ENCODE data around the gene FIG4. TPM values are rescaled to one million over a fixed set of nuclear protein-coding genes. Genes with fewer than 3 reads are reported as not detected.

Gene FIG4
- total and polyA plus RNA-seq, 2 of the 13 experiments (the other 11 are each of a cell fraction or from before 2014, with no cell fraction given), result 5.5 to 7.9 TPM

GRCh38 chr6:109690373-109690736, 741 bp upstream of the FIG4 start:
- CTCF ChIA-PET (ENCODE audit: low intra/inter-chr PET ratio, low total read pairs), result no interaction called here
- intact Hi-C loops (cut with micrococcal nuclease; ENCODE audit: unreplicated experiment), result no loop called here
- ATAC-seq (peak; percentile 77), DNase-seq (ENCODE audit: low spot score) (peak; percentile 15), FAIRE-seq (no peak)
- H2AFZ ChIP-seq (ENCODE audit: low read length), result peak overlapping the region; percentile 93
- H3K36me3 ChIP-seq (replicated peaks in 1 of 2; ENCODE audit: control insufficient read depth in 1 of 2, insufficient read depth in 2 of 2, low read length in 2 of 2), result no peaks in the 10 kb centered on the region
- H3K4me2 ChIP-seq (ENCODE audit: low read depth, low read length), result peak overlapping the region; percentile 84
- under 1% methylated on average over 15 of the region's 24 CpGs for WGBS (ENCODE audit: low lambda C conversion rate)
- H3K4me1 ChIP-seq (ENCODE audit: insufficient read depth, low read length), result peaks cover 21% of the 10 kb centered on the region
- H3K27ac ChIP-seq (ENCODE audit: extremely low read length, insufficient read depth, low read length), result peak overlapping the region; percentile 75
- H3K4me3 ChIP-seq (replicated peaks in 1 of 3; ENCODE audit: insufficient read depth in 1 of 3, low read depth in 2 of 3, low read length in 3 of 3), result peak overlapping the region; percentile 80 to 90 (median 86)
- POLR2A ChIA-PET, result interaction anchor here (1.1 kb wide), 1 partner anchor 11 kb away, joined by 3 read pairs; no protein-coding TSS in a partner anchor
- no peaks in the 10 kb centered on the region for H4K20me1 ChIP-seq (ENCODE audit: insufficient read depth, low read length)
- no peaks in the 10 kb centered on the region for H3K9me3 ChIP-seq (ENCODE audit: low read length)
- BruUV-seq (replicated peaks), result no TSS peak
- in situ Hi-C loops (cut with HindIII; ENCODE audit: extremely low pct_ligation_motif_present, low pct_unique_long_range_greater_than_20kb), result loop anchor here (5.0 kb wide), 1 partner anchor 163 kb away; no protein-coding TSS in a partner anchor
- H3K27me3 ChIP-seq (ENCODE audit: control insufficient read depth in 1 of 2, insufficient read depth in 2 of 2, low read length in 2 of 2), result no peaks in the 10 kb centered on the region
- peak overlapping the region; percentile 80 for H3K9ac ChIP-seq (ENCODE audit: insufficient read depth, low read depth, low read length)
- no peaks in the 10 kb centered on the region for H3K79me2 ChIP-seq (ENCODE audit: insufficient read depth, low read length)
- TF ChIP-seq RFX1 (IDR thresholded peaks at IDR 0.05), result peak; percentile 51; the same call in 1 of the 2 replicates
- TF ChIP-seq ZNF670 (CRISPR knock-in tag; IDR thresholded peaks at IDR 0.05; ENCODE audit: borderline replicate concordance), result 0 out of 2 replicates have a peak, but pooled peaks have one; percentile 14
- no peak for TF ChIP-seq SNAPC4 (CRISPR knock-in tag; IDR thresholded peaks at IDR 0.05)
- peak; percentile 45; the same call in 1 of the 2 replicates for TF ChIP-seq RFX3 (CRISPR knock-in tag; IDR thresholded peaks at IDR 0.05)
- TF ChIP-seq YEATS2 (CRISPR knock-in tag; IDR thresholded peaks at IDR 0.05; ENCODE audit: borderline replicate concordance), result 0 out of 2 replicates have a peak, but pooled peaks have one; percentile 2
- TF ChIP-seq ZNF709 (CRISPR knock-in tag; IDR thresholded peaks at IDR 0.05), result no peak
- TF ChIP-seq ZNF816 (CRISPR knock-in tag; IDR thresholded peaks at IDR 0.05; ENCODE audit: borderline replicate concordance), result peak; percentile 13; the same call in 1 of the 2 replicates
- TF ChIP-seq ZNF260 (CRISPR knock-in tag; IDR thresholded peaks at IDR 0.05; ENCODE audit: borderline replicate concordance, low read depth), result no peak
- TF ChIP-seq, protein P1, sequence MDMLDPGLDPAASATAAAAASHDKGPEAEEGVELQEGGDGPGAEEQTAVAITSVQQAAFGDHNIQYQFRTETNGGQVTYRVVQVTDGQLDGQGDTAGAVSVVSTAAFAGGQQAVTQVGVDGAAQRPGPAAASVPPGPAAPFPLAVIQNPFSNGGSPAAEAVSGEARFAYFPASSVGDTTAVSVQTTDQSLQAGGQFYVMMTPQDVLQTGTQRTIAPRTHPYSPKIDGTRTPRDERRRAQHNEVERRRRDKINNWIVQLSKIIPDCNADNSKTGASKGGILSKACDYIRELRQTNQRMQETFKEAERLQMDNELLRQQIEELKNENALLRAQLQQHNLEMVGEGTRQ (IDR thresholded peaks at IDR 0.05; ENCODE audit: low read depth, low read length), result no peak
- TF ChIP-seq, protein P1 (CRISPR knock-in tag; IDR thresholded peaks at IDR 0.05; ENCODE audit: borderline replicate concordance), result 0 out of 2 replicates have a peak, but pooled peaks have one; percentile 8
- TF ChIP-seq SP140L (CRISPR knock-in tag; IDR thresholded peaks at IDR 0.05; ENCODE audit: borderline replicate concordance), result 0 out of 2 replicates have a peak, but pooled peaks have one; percentile 23
- TF ChIP-seq GTF2F1 (IDR thresholded peaks at IDR 0.05; ENCODE audit: low read length), result no peak
- TF ChIP-seq, protein P2, sequence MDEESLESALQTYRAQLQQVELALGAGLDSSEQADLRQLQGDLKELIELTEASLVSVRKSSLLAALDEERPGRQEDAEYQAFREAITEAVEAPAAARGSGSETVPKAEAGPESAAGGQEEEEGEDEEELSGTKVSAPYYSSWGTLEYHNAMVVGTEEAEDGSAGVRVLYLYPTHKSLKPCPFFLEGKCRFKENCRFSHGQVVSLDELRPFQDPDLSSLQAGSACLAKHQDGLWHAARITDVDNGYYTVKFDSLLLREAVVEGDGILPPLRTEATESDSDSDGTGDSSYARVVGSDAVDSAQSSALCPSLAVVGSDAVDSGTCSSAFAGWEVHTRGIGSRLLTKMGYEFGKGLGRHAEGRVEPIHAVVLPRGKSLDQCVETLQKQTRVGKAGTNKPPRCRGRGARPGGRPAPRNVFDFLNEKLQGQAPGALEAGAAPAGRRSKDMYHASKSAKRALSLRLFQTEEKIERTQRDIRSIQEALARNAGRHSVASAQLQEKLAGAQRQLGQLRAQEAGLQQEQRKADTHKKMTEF (CRISPR knock-in tag; IDR thresholded peaks at IDR 0.05), result no peak
- TF ChIP-seq ZNF83 (CRISPR knock-in tag; IDR thresholded peaks at IDR 0.05; ENCODE audit: borderline replicate concordance), result no peak
- 0 out of 3 replicates have a peak, but pooled peaks have one; percentile 33 for TF ChIP-seq MXI1 (IDR thresholded peaks at IDR 0.05; ENCODE audit: borderline replicate concordance, low read depth, low read length)

Measured in HepG2 (cell line).